ENCODE results near the gene LEO1. TPM values are rescaled to one million over a fixed set of nuclear protein-coding genes. Genes with fewer than 3 reads are reported as not detected.

LEO1 gene
- total and polyA plus RNA-seq, 11 donors: 4.9 to 12.6 (median 8.3) TPM

DNA sequence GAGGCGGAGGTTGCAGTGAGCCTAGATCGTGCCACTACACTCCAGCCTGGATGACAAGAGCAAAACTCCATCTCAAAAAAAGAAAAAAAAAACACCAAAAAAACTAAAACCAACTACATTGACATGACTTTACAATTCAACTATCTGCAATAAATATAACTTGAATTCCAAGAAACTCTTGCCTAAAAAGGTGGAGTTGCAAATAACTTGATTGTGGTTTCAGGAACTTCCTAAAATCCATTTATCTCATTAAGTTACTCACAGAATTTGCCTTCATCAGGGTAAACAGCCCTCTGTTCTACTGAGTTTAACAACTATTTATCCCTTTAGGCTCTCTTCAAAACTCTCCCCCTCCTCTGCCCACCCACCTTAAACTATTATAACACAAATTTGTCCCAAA lies 44.7 kb upstream of the LEO1 start:
- Histone ChIP-seq H3K9me3 (no peaks in the 10 kb centered on the region), H3K4me3 (no peak overlapping the region), H3K27me3 (no peaks in the 10 kb centered on the region), H3K4me1 (peaks cover 0 to 44% (median 29%) of the 10 kb centered on the region in 12 donors), H3K36me3 (no peaks in the 10 kb centered on the region), H3K27ac (no peak overlapping the region)
- WGBS, 4 donors: 93 to 100% (median 98%) methylated on average over 2 of the region's 2 CpGs
- DNase-seq: no peak
- ATAC-seq: no peak
- no peak for TF ChIP-seq POLR2A (IDR thresholded peaks at IDR 0.05)
- TF ChIP-seq, protein P1, sequence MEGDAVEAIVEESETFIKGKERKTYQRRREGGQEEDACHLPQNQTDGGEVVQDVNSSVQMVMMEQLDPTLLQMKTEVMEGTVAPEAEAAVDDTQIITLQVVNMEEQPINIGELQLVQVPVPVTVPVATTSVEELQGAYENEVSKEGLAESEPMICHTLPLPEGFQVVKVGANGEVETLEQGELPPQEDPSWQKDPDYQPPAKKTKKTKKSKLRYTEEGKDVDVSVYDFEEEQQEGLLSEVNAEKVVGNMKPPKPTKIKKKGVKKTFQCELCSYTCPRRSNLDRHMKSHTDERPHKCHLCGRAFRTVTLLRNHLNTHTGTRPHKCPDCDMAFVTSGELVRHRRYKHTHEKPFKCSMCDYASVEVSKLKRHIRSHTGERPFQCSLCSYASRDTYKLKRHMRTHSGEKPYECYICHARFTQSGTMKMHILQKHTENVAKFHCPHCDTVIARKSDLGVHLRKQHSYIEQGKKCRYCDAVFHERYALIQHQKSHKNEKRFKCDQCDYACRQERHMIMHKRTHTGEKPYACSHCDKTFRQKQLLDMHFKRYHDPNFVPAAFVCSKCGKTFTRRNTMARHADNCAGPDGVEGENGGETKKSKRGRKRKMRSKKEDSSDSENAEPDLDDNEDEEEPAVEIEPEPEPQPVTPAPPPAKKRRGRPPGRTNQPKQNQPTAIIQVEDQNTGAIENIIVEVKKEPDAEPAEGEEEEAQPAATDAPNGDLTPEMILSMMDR (IDR thresholded peaks at IDR 0.05): no peak
- intact Hi-C loops (cut with DNase I): loop anchor here in 2 of 10 donors (5.0 kb wide), 2 partner anchors 34 to 44 kb away; partner anchors contain the start of gene LEO1 (in 1 of the 2)

DNA sequence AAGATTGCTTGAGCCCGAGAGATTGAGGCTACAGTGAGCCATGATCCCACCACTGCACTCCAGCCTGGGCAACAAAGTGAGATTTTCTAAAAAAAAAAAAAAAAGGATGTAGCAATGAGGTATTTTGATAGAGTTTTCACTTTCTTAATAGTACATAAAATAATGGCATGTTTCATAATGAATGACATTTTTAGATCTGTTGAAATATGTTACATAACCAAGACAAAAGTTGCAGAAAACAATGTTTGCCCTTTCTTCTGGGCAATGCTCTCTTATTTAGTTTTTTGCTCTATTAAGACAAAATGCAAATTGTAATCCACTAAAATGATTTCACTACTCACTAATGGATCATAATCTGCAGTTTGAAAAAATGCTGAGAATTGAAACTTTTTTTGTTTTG lies 43.0 kb upstream of the LEO1 start:
- no peak overlapping the region for H3K27ac ChIP-seq
- DNase-seq (no peak), ATAC-seq (no peak)
- TF ChIP-seq, protein P1 (IDR thresholded peaks at IDR 0.05): no peak
- TF ChIP-seq POLR2A (IDR thresholded peaks at IDR 0.05): no peak
- no peaks in the 10 kb centered on the region for H3K9me3 ChIP-seq
- intact Hi-C loops (cut with DNase I): loop anchor here in 2 of 10 donors (5.0 kb wide), 2 partner anchors 32 to 42 kb away; partner anchors contain the start of gene LEO1 (in 1 of the 2)
- H3K4me3 ChIP-seq: no peak overlapping the region
- H3K27me3 ChIP-seq: no peaks in the 10 kb centered on the region
- H3K4me1 ChIP-seq: peaks cover 0 to 34% (median 19%) of the 10 kb centered on the region in 12 donors
- WGBS, 4 donors: 95 to 100% (median 99%) methylated on average over 1 of the region's 1 CpG
- H3K36me3 ChIP-seq: no peaks in the 10 kb centered on the region

DNA sequence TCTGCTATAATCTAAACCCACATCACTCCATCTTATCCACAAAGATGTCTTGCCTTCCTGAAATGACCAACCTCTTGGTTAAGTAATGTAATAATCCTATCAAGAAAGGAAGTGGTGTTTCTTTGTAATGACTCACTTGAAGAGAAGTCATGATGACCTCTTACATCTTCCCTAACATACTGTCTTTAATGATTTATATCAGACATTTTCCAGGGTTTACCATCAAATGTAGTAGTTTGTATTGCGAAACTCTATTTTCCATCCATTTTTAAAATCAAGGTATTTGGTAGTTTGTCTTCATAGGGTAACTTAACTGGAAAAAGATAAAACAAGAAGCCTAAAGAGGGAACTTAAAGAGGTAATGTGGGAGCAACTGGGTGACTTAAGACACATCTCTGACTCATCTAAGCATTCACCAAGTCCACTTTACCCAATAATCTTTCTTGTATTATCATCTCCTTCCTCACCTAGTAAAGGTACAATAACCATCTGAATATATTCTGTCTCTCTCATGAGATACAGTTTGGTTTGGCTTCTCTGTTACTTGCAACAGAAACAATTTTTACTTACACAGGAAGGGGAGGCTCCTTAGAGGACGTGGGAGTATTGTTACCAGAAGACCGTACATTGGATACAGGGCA lies 41.7 kb upstream of the LEO1 start:
- H3K9me3 ChIP-seq: no peaks in the 10 kb centered on the region
- H3K4me3 ChIP-seq: no peak overlapping the region
- ATAC-seq (peak in 2 of 4 donors; percentile 35), DNase-seq (no peak)
- intact Hi-C loops (cut with DNase I): no loop called here
- no peaks in the 10 kb centered on the region for H3K27me3 ChIP-seq
- H3K27ac ChIP-seq: peak overlapping the region in 4 of 12 donors; percentile 9 to 39 (median 24)
- H3K4me1 ChIP-seq: peaks cover 0 to 31% (median 19%) of the 10 kb centered on the region in 12 donors
- H3K36me3 ChIP-seq: no peaks in the 10 kb centered on the region
- TF ChIP-seq, protein P1 (IDR thresholded peaks at IDR 0.05): no peak
- no peak for TF ChIP-seq POLR2A (IDR thresholded peaks at IDR 0.05)
- 76 to 83% (median 80%) methylated on average over 3 of the region's 3 CpGs for WGBS, 4 donors

DNA sequence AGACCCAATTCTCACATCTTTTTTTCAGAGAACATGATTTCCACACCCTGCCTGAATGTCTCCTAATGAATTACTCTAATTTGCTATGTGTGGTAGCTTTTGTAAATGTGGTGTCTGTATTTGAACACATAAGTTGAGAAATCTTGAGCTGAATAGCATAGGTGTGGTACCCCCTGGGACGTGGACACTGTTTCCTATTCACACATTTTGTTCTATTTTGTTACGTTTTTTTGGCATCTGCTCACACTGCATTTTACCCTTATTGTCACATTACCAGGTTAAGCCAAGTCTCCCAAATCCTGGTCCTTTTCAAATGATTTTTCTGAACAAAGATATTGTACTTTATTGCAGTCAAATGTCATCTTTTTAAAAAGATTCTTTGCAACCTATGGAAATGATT lies 40.6 kb upstream of the LEO1 start:
- peaks cover 0 to 35% (median 21%) of the 10 kb centered on the region in 12 donors for H3K4me1 ChIP-seq
- ATAC-seq: no peak
- no peak overlapping the region for H3K4me3 ChIP-seq
- no peaks in the 10 kb centered on the region for H3K36me3 ChIP-seq
- intact Hi-C loops (cut with DNase I): no loop called here
- TF ChIP-seq POLR2A (IDR thresholded peaks at IDR 0.05): no peak
- TF ChIP-seq, protein P1 (IDR thresholded peaks at IDR 0.05): no peak
- no peaks in the 10 kb centered on the region for H3K9me3 ChIP-seq
- 50 to 71% (median 59%) methylated on average over 2 of the region's 2 CpGs for WGBS, 4 donors
- no peak for DNase-seq
- no peaks in the 10 kb centered on the region for H3K27me3 ChIP-seq
- H3K27ac ChIP-seq: peak overlapping the region in 9 of 12 donors; percentile 2 to 57 (median 48)

Data from heart left ventricle (tissue), 16 donors.